IMR-90 (cell line): ENCODE measurements around the gene POLR3GL. TPM values are rescaled to one million over a fixed set of nuclear protein-coding genes. Genes with fewer than 3 reads are reported as not detected.

Experiments used
- ATAC-seq: fragments of 200-7000 bp; cut with Tn5 transposase; 2 replicates; pipeline ENCODE4 v1.9.1; 2020; ENCODE audit warnings: low read depth, mild to moderate bottlenecking, moderate library complexity
- BruUV-seq: library from RNA; stranded (reverse); fragments of 400-500 nt; replicated peaks from 2 replicates; lab custom pipeline; 2021; lab: Mats Ljungman, UMichigan
- CTCF ChIA-PET: fragments of 300-600 bp; formaldehyde crosslinking; extraction: SDS; loops from one replicate; lab custom pipeline; 2021; ENCODE audit warnings: antibody characterized with exemption; lab: Yijun Ruan, JAX
- POLR2A ChIA-PET: fragments of 300-600 bp; sonication (Branson Sonifier 250); formaldehyde crosslinking; loops from one replicate; lab custom pipeline; 2022; ENCODE audit warnings: antibody characterized with exemption; ENCODE audit not compliant: unreplicated experiment; lab: Charles Lee
- DNase-seq: peaks from one replicate; pipeline ENCODE4 v3.0.0; 2013
- H2AFZ ChIP-seq: replicated peaks from 2 replicates; pipeline ENCODE3; 2013; ENCODE audit warnings: low read length, mild to moderate bottlenecking; ENCODE audit not compliant: poor library complexity
- H2AK5ac ChIP-seq: 2 replicates; pipeline ENCODE4 v1.6.1; 2013; ENCODE audit warnings: low read depth, low read length, inconsistent platforms
- H2AK9ac ChIP-seq: replicated peaks from 2 replicates; pipeline ENCODE3; 2013; ENCODE audit warnings: mild to moderate bottlenecking, low read depth, low read length, moderate library complexity; ENCODE audit not compliant: poor library complexity
- H2BK120ac ChIP-seq: 2 replicates; pipeline ENCODE4 v1.6.1; 2013; ENCODE audit warnings: low read depth, low read length, inconsistent platforms
- H2BK15ac ChIP-seq: 3 replicates; pipeline ENCODE4 v1.6.1; 2013; ENCODE audit warnings: low read depth, low read length, inconsistent platforms
- H2BK20ac ChIP-seq: 2 replicates; pipeline ENCODE4 v1.6.1; 2013; ENCODE audit warnings: low read depth, mild to moderate bottlenecking, inconsistent platforms, low read length, moderate library complexity
- H2BK5ac ChIP-seq: 2 replicates; pipeline ENCODE4 v1.6.1; 2013; ENCODE audit warnings: mild to moderate bottlenecking, low read depth, low read length, inconsistent platforms; ENCODE audit not compliant: poor library complexity, severe bottlenecking
- H3K14ac ChIP-seq: replicated peaks from 2 replicates; pipeline ENCODE4 v1.6.1; 2013; ENCODE audit warnings: low read depth, low read length, inconsistent platforms
- H3K18ac ChIP-seq: 2 replicates; pipeline ENCODE4 v1.6.1; 2013; ENCODE audit warnings: low read depth, low read length, control low read depth
- H3K23ac ChIP-seq: 2 replicates; pipeline ENCODE4 v1.6.1; 2013; ENCODE audit warnings: low read depth, low read length, inconsistent platforms
- H3K27ac ChIP-seq: 2 replicates; pipeline ENCODE4 v1.5.1; 2013; ENCODE audit warnings: mild to moderate bottlenecking, control low read depth, low read length; ENCODE audit not compliant: insufficient read depth
- H3K27me3 ChIP-seq: 2 replicates; pipeline ENCODE4 v1.6.1; 2013; ENCODE audit warnings: low read length; ENCODE audit not compliant: control insufficient read depth, insufficient read depth
- H3K36me3 ChIP-seq: 2 replicates; pipeline ENCODE4 v1.6.1; 2013; ENCODE audit warnings: low read length, mixed read lengths; ENCODE audit not compliant: control insufficient read depth, insufficient read depth
- H3K4ac ChIP-seq: 2 replicates; pipeline ENCODE4 v1.6.1; 2013; ENCODE audit warnings: low read depth, low read length, inconsistent platforms
- H3K4me1 ChIP-seq: 2 replicates; pipeline ENCODE4 v1.6.1; 2013; ENCODE audit warnings: low read length, mixed read lengths; ENCODE audit not compliant: control insufficient read depth, insufficient read depth
- H3K4me2 ChIP-seq: 2 replicates; pipeline ENCODE4 v1.6.1; 2013; ENCODE audit warnings: low read depth, mild to moderate bottlenecking, control low read depth, low read length, moderate library complexity
- H3K4me3 ChIP-seq: 2 replicates; pipeline ENCODE4 v1.5.1; 2013; ENCODE audit warnings: low read depth, mild to moderate bottlenecking, control low read depth, low read length, moderate library complexity; ENCODE audit not compliant: insufficient read depth
- H3K56ac ChIP-seq: 2 replicates; pipeline ENCODE4 v1.6.1; 2013; ENCODE audit warnings: low read length, inconsistent platforms; ENCODE audit not compliant: insufficient read depth; ENCODE audit errors: extremely low read depth
- H3K79me1 ChIP-seq, 2 experiments: 2 replicates each; pipeline ENCODE4 v1.6.1; 2013; ENCODE audit warnings: low read length in 2 of 2, inconsistent platforms in 1 of 2, low read depth in 1 of 2
- H3K9ac ChIP-seq: 2 replicates; pipeline ENCODE4 v1.6.1; 2013; ENCODE audit warnings: low read depth, low read length, control low read depth
- H3K9me1 ChIP-seq: 2 replicates; pipeline ENCODE4 v1.6.1; 2013; ENCODE audit warnings: low read length, inconsistent platforms; ENCODE audit not compliant: insufficient read depth
- H3K9me3 ChIP-seq: 2 replicates; pipeline ENCODE4 v1.6.1; 2013; ENCODE audit warnings: low read length; ENCODE audit not compliant: control insufficient read depth, insufficient read depth
- H4K20me1 ChIP-seq: 2 replicates; pipeline ENCODE4 v1.6.1; 2013; ENCODE audit warnings: low read length, inconsistent platforms; ENCODE audit not compliant: insufficient read depth
- H4K5ac ChIP-seq: 2 replicates; pipeline ENCODE4 v1.6.1; 2013; ENCODE audit warnings: mild to moderate bottlenecking, low read depth, low read length, control low read depth
- H4K8ac ChIP-seq, 2 experiments: 2 replicates each; pipeline ENCODE4 v1.6.1; 2013; ENCODE audit warnings: low read depth in 2 of 2, low read length in 2 of 2, control low read depth in 1 of 2, inconsistent platforms in 1 of 2
- H4K91ac ChIP-seq: 2 replicates; pipeline ENCODE4 v1.6.1; 2013; ENCODE audit warnings: low read depth, low read length, inconsistent platforms; ENCODE audit not compliant: insufficient read depth
- BHLHE40 ChIP-seq: fragments of 150-350 bp; IDR thresholded peaks from 2 replicates; pipeline ENCODE4 v1.6.1; 2016; ENCODE audit warnings: mild to moderate bottlenecking, low read depth, low read length
- CEBPB ChIP-seq: IDR thresholded peaks from 2 replicates; pipeline ENCODE4 v1.6.1; 2012; ENCODE audit warnings: low read depth, low read length, improper control_type of control experiment
- FOS ChIP-seq: fragments of 150-350 bp; IDR thresholded peaks from 2 replicates; pipeline ENCODE4 v1.6.1; 2016; ENCODE audit warnings: low read depth, low read length
- MAFK ChIP-seq: IDR thresholded peaks from 2 replicates; pipeline ENCODE4 v1.6.1; 2012; ENCODE audit warnings: low read depth, low read length, improper control_type of control experiment
- MAZ ChIP-seq: IDR thresholded peaks from 2 replicates; pipeline ENCODE4 v1.6.1; 2012; ENCODE audit warnings: low read depth, mild to moderate bottlenecking, low read length, improper control_type of control experiment, moderate library complexity, borderline replicate concordance
- NFE2L2 ChIP-seq: fragments of 150-350 bp; IDR thresholded peaks from 2 replicates; pipeline ENCODE4 v1.6.1; 2016; ENCODE audit warnings: low read depth, mild to moderate bottlenecking, low read length
- POLR2A ChIP-seq: IDR thresholded peaks from 2 replicates; pipeline ENCODE4 v1.6.1; 2012; ENCODE audit warnings: mild to moderate bottlenecking, low read depth, low read length
- RAD21 ChIP-seq: IDR thresholded peaks from 2 replicates; pipeline ENCODE4 v1.6.1; 2012; ENCODE audit warnings: low read length, improper control_type of control experiment
- RCOR1 ChIP-seq: IDR thresholded peaks from 2 replicates; pipeline ENCODE4 v1.6.1; 2012; ENCODE audit warnings: mild to moderate bottlenecking, low read length, improper control_type of control experiment; ENCODE audit not compliant: insufficient replicate concordance
- RFX5 ChIP-seq: IDR thresholded peaks from 2 replicates; pipeline ENCODE4 v1.8.0; 2012; ENCODE audit warnings: low read depth, mild to moderate bottlenecking, low read length, moderate library complexity
- SMC3 ChIP-seq: fragments of 150-350 bp; IDR thresholded peaks from 2 replicates; pipeline ENCODE4 v1.6.1; 2016; ENCODE audit warnings: low read depth, mild to moderate bottlenecking, antibody characterized with exemption, low read length, moderate library complexity
- WGBS, 2 experiments: methylation state at CpG; one replicate each; pipeline versions ENCODE4 v1.1.5 to v1.1.7; 2013; ENCODE audit warnings: missing lambda C conversion rate in 2 of 2; ENCODE audit not compliant: insufficient read length in 1 of 2; ENCODE audit errors: extremely low coverage in 2 of 2; 5-methylcytosine and 5-hydroxymethylcytosine counted together
- dilution Hi-C: fragments of 300-500 bp; cut with HindIII; formaldehyde crosslinking; loops from one replicate; pipeline ENCODE4 v1.14.3; 2018; ENCODE audit warnings: low sequenced_read_pairs; ENCODE audit not compliant: unreplicated experiment
- in situ Hi-C: fragments of 300-500 bp; cut with MboI; formaldehyde crosslinking; loops from 3 replicates; pipeline ENCODE4 v1.14.3; 2019; ENCODE audit warnings: low sequenced_read_pairs, inconsistent platforms, mixed read lengths
- intact Hi-C: fragments of 100-400 bp; cut with micrococcal nuclease; formaldehyde crosslinking; loops from 2 replicates; pipeline ENCODE4 v1.10.0; 2022
- polyA plus RNA-seq, 3 experiments: library from polyadenylated mRNA; depleted of rRNA; stranded (reverse); fragments of >200 nt; gene quantifications; 2 replicates each; pipeline ENCODE4 v1.2.3, GENCODE V29; 2012; ENCODE audit warnings: low replicate concordance in 1 of 3
- total RNA-seq: library from RNA; depleted of rRNA; stranded (reverse); fragments of >200 nt; gene quantifications from 2 replicates; pipeline ENCODE4 v1.2.3, GENCODE V29; 2012
- TF ChIP-seq, protein P1 (sequence below): conservative IDR thresholded peaks from 2 replicates; pipeline ENCODE4 v1.5.1; 2012; ENCODE audit warnings: mild to moderate bottlenecking, low read depth, low read length, improper control_type of control experiment
- TF ChIP-seq, protein P2 (sequence below): fragments of 150-350 bp; IDR thresholded peaks from 2 replicates; pipeline ENCODE4 v1.6.1; 2017; ENCODE audit warnings: mild to moderate bottlenecking, antibody characterized with exemption, low read length, low read depth
- TF ChIP-seq, protein P3 (sequence below): fragments of 150-350 bp; IDR thresholded peaks from 2 replicates; pipeline ENCODE4 v1.6.1; 2016; ENCODE audit warnings: low read depth, mild to moderate bottlenecking, low read length, moderate library complexity, borderline replicate concordance

POLR3GL gene
- total and polyA plus RNA-seq, 2 of the 4 experiments (the other 2 are of a cell fraction), result 7.9 to 16.3 TPM

DNA sequence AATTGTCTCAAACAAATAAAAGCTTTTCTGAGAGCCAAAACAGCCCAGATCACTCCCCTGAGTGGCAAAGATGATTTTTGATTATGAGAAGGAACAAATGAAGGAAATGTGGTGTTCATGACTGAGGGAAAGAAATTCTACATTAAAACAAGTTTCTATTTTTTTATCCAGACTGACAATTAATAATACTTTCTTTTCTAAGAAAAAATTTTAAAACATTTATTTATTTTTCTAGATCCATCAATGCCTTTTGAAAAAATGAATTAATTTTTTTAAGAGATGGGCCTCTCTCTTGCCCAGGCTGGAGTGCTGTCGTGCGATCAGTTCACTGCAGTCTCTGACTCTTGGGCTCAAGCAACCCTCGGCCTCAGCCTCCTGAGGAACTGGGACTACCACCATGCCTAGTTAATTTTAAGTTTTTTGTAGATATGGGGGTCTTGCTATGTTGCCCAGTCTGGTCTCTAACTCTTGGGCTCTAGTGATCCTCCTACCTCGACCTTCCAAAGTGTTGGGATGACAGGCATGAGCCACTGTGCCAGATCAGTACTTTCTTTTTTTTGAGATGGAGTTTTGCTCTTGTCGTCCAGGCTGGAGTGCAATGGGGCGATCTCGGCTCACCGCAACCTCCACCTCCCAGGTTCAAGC is 43.1 kb downstream of the POLR3GL start:
- Histone ChIP-seq H3K4me2 (no peak overlapping the region), H3K9me1 (no peaks in the 10 kb centered on the region), H3K4ac (no peak overlapping the region), H2BK5ac (no peak overlapping the region), H2BK120ac (no peak overlapping the region), H3K56ac (no peak overlapping the region), H3K79me1 (no peaks in the 10 kb centered on the region), H3K14ac (no peak overlapping the region), H3K9ac (no peak overlapping the region), H4K91ac (no peak overlapping the region), H3K18ac (no peak overlapping the region), H2BK20ac (no peak overlapping the region), H3K27me3 (no peaks in the 10 kb centered on the region), H4K8ac (no peak overlapping the region), H2AFZ (no peak overlapping the region), H2AK5ac (no peak overlapping the region), H2BK15ac (no peak overlapping the region), H4K5ac (no peak overlapping the region), H3K23ac (no peak overlapping the region), H4K20me1 (no peaks in the 10 kb centered on the region), H2AK9ac (no peak overlapping the region), H3K27ac (no peak overlapping the region), H3K4me3 (no peak overlapping the region), H3K4me1 (0 out of 2 replicates have a peak, but pooled peaks cover 2% of the 10 kb centered on the region), H3K36me3 (no peaks in the 10 kb centered on the region), H3K9me3 (no peaks in the 10 kb centered on the region)
- TF ChIP-seq, protein P1, sequence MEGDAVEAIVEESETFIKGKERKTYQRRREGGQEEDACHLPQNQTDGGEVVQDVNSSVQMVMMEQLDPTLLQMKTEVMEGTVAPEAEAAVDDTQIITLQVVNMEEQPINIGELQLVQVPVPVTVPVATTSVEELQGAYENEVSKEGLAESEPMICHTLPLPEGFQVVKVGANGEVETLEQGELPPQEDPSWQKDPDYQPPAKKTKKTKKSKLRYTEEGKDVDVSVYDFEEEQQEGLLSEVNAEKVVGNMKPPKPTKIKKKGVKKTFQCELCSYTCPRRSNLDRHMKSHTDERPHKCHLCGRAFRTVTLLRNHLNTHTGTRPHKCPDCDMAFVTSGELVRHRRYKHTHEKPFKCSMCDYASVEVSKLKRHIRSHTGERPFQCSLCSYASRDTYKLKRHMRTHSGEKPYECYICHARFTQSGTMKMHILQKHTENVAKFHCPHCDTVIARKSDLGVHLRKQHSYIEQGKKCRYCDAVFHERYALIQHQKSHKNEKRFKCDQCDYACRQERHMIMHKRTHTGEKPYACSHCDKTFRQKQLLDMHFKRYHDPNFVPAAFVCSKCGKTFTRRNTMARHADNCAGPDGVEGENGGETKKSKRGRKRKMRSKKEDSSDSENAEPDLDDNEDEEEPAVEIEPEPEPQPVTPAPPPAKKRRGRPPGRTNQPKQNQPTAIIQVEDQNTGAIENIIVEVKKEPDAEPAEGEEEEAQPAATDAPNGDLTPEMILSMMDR, result no peak
- TF ChIP-seq RCOR1 (no peak), POLR2A (no peak), CEBPB (no peak), MAZ (no peak), MAFK (no peak), BHLHE40 (no peak), SMC3 (no peak), NFE2L2 (no peak), RFX5 (no peak), FOS (no peak), RAD21 (no peak)
- TF ChIP-seq, protein P2, sequence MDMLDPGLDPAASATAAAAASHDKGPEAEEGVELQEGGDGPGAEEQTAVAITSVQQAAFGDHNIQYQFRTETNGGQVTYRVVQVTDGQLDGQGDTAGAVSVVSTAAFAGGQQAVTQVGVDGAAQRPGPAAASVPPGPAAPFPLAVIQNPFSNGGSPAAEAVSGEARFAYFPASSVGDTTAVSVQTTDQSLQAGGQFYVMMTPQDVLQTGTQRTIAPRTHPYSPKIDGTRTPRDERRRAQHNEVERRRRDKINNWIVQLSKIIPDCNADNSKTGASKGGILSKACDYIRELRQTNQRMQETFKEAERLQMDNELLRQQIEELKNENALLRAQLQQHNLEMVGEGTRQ, result no peak
- TF ChIP-seq, protein P3, sequence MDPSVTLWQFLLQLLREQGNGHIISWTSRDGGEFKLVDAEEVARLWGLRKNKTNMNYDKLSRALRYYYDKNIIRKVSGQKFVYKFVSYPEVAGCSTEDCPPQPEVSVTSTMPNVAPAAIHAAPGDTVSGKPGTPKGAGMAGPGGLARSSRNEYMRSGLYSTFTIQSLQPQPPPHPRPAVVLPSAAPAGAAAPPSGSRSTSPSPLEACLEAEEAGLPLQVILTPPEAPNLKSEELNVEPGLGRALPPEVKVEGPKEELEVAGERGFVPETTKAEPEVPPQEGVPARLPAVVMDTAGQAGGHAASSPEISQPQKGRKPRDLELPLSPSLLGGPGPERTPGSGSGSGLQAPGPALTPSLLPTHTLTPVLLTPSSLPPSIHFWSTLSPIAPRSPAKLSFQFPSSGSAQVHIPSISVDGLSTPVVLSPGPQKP, result no peak
- DNase-seq (no peak), ATAC-seq (no peak)
- ChIA-PET POLR2A (interaction anchor here (1.0 kb wide), 1 partner anchor 29 kb away, joined by 3 read pairs; no protein-coding TSS in a partner anchor), CTCF (interaction anchor here (0.6 to 1.6 kb wide), 9 partner anchors 9 to 162 kb away, joined by 3 to 29 read pairs (median 4); partner anchors contain the start of genes NUDT17 and PIAS3)
- in situ Hi-C loops, result loop anchor here (5.0 kb wide), 1 partner anchor 35 kb away; no protein-coding TSS in a partner anchor
- dilution Hi-C loops, result no loop called here
- no CpG with 5 or more reads among the region's 8 CpGs for WGBS, 2 experiments
- intact Hi-C loops, result no loop called here
- BruUV-seq, result no TSS peak
